ENCODE measurements around the gene CDC7.

Gene CDC7

GRCh38 chr1:91540910-91541309 is 40.3 kb downstream of the CDC7 start:
- CTCF ChIA-PET: no interaction called here

GRCh38 chr1:91541918-91542533 is 41.4 kb downstream of the CDC7 start:
- Histone ChIP-seq H3K36me3 (ENCODE audit: control insufficient read depth in 2 of 2, insufficient read depth in 1 of 2, low read length in 2 of 2) (no peaks in the 10 kb centered on the region), H3K27ac (ENCODE audit: extremely low read depth, low read depth, low read length) (no peak overlapping the region), H3K9me3 (ENCODE audit: control insufficient read depth, insufficient read depth, low read depth, low read length) (no peaks in the 10 kb centered on the region), H3K4me3 (ENCODE audit: low read depth, low read length) (no peak overlapping the region), H3K4me1 (ENCODE audit: control insufficient read depth, insufficient read depth, low read length) (no peaks in the 10 kb centered on the region)
- ChIA-PET POLR2A (no interaction called here), CTCF (interaction anchor here (0.8 kb wide), 1 partner anchor 13 kb away, joined by 4 read pairs; no protein-coding TSS in a partner anchor)
- no peak for TF ChIP-seq CTCF (tag by site-specific recombination; IDR thresholded peaks at IDR 0.05)
- TF ChIP-seq ZSCAN4 (tag by site-specific recombination; IDR thresholded peaks at IDR 0.05): no peak
- no peak for TF ChIP-seq INSM2 (tag by site-specific recombination; IDR thresholded peaks at IDR 0.05)
- no peak for TF ChIP-seq ZNF677 (tag by site-specific recombination; IDR thresholded peaks at IDR 0.05)
- no peak for TF ChIP-seq GLI2 (tag by site-specific recombination; IDR thresholded peaks at IDR 0.05; ENCODE audit: borderline replicate concordance, low read depth)
- TF ChIP-seq SP2 (tag by site-specific recombination; IDR thresholded peaks at IDR 0.05): no peak
- no peak for TF ChIP-seq HOXD13 (CRISPR knock-in tag; IDR thresholded peaks at IDR 0.05; ENCODE audit: borderline replicate concordance)
- no peak for TF ChIP-seq ZNF211 (tag by site-specific recombination; IDR thresholded peaks at IDR 0.05; ENCODE audit: low read depth)
- no peak for TF ChIP-seq ZNF660 (tag by site-specific recombination; IDR thresholded peaks at IDR 0.05)
- TF ChIP-seq PRDM4 (tag by site-specific recombination; IDR thresholded peaks at IDR 0.05): no peak
- no peak for TF ChIP-seq KLF8 (tag by site-specific recombination; IDR thresholded peaks at IDR 0.05)
- no peak for TF ChIP-seq ZSCAN23 (tag by site-specific recombination; IDR thresholded peaks at IDR 0.05)

More at GRCh38 chr1:91540910-91541309, 40.3 kb downstream of the CDC7 start:
- POLR2A ChIA-PET: no interaction called here
- no peak overlapping the region for H3K4me3 ChIP-seq (ENCODE audit: low read depth, low read length)
- no peaks in the 10 kb centered on the region for H3K36me3 ChIP-seq (ENCODE audit: control insufficient read depth in 2 of 2, insufficient read depth in 1 of 2, low read length in 2 of 2)
- H3K27ac ChIP-seq (ENCODE audit: extremely low read depth, low read depth, low read length): no peak overlapping the region
- no peaks in the 10 kb centered on the region for H3K4me1 ChIP-seq (ENCODE audit: control insufficient read depth, insufficient read depth, low read length)
- TF ChIP-seq SALL2 (tag by site-specific recombination; IDR thresholded peaks at IDR 0.05; ENCODE audit: borderline replicate concordance) (no peak), KLF8 (tag by site-specific recombination; IDR thresholded peaks at IDR 0.05) (no peak), PRDM1 (tag by site-specific recombination; IDR thresholded peaks at IDR 0.05) (no peak), ZNF121 (tag by site-specific recombination; IDR thresholded peaks at IDR 0.05) (no peak), SP3 (tag by site-specific recombination; IDR thresholded peaks at IDR 0.05) (no peak), ZNF398 (tag by site-specific recombination; IDR thresholded peaks at IDR 0.05) (no peak), ZNF548 (tag by site-specific recombination; IDR thresholded peaks at IDR 0.05) (no peak), ZNF311 (tag by site-specific recombination; IDR thresholded peaks at IDR 0.05; ENCODE audit: borderline replicate concordance) (no peak), ZNF274 (IDR thresholded peaks at IDR 0.05; ENCODE audit: low read length) (no peak), ZNF274 (tag by site-specific recombination; IDR thresholded peaks at IDR 0.05; ENCODE audit: borderline replicate concordance) (no peak), ZNF544 (tag by site-specific recombination; IDR thresholded peaks at IDR 0.05) (no peak), ZNF510 (tag by site-specific recombination; IDR thresholded peaks at IDR 0.05; ENCODE audit: insufficient replicate concordance) (no peak), ZBTB1 (tag by site-specific recombination; IDR thresholded peaks at IDR 0.05) (no peak), GLIS2 (tag by site-specific recombination; IDR thresholded peaks at IDR 0.05) (no peak), ZSCAN16 (tag by site-specific recombination; IDR thresholded peaks at IDR 0.05) (no peak), ZNF654 (tag by site-specific recombination; IDR thresholded peaks at IDR 0.05; ENCODE audit: low read depth) (no peak), ZSCAN18 (tag by site-specific recombination; IDR thresholded peaks at IDR 0.05) (no peak)
- H3K9me3 ChIP-seq (ENCODE audit: control insufficient read depth, insufficient read depth, low read depth, low read length): no peaks in the 10 kb centered on the region

Measured in HEK293 (cell line).